Body of pancreas (tissue), 4 donors: ENCODE measurements around the gene COL28A1. TPM values are rescaled to one million over a fixed set of nuclear protein-coding genes. Genes with fewer than 3 reads are reported as not detected.
A peak's percentile ranks its signal among the peaks of the same experiment; 100 is the strongest.

Experiments
- ATAC-seq: fragments of 150-250 bp; one replicate; pipeline ENCODE4 v1.9.1; 2016
- DNase-seq, 4 donors: peaks; one replicate each; pipeline ENCODE4 v3.0.0-alpha.2; 2019
- H3K27ac ChIP-seq, 4 donors: fragments of 200-600 bp; sonication (generic); 1 replicate in 3 of 4; 2 replicates in 1 of 4; pipeline versions ENCODE4 v1.5.1 to v1.6.1; 2016 to 2019; ENCODE audit warnings: mild to moderate bottlenecking in 1 of 4, mixed read lengths in 1 of 4, moderate library complexity in 1 of 4
- H3K27me3 ChIP-seq, 2 donors: fragments of 200-600 bp; sonication (generic); one replicate each; pipeline ENCODE4 v1.6.0; 2016; ENCODE audit warnings: mild to moderate bottlenecking in 1 of 2
- H3K36me3 ChIP-seq, 2 donors: fragments of 200-600 bp; sonication (generic); replicated peaks in 1 of 2; 2 replicates each; pipeline ENCODE4 v1.5.1; 2016; ENCODE audit warnings: low read depth in 2 of 2; ENCODE audit not compliant: insufficient read depth in 1 of 2
- H3K4me1 ChIP-seq: fragments of 200-600 bp; sonication (generic); one replicate; pipeline ENCODE4 v1.6.0; 2016
- H3K4me3 ChIP-seq, 2 donors: fragments of 200-600 bp; sonication (generic); 1 replicate in 1 of 2; 2 replicates in 1 of 2; pipeline ENCODE4 v1.5.1; 2016 to 2019
- H3K9me3 ChIP-seq, 3 donors: fragments of 200-600 bp; sonication (generic); 1 replicate in 2 of 3; 2 replicates in 1 of 3; pipeline ENCODE4 v1.5.1; 2016
- POLR2A ChIP-seq, 3 donors: fragments of 450-650 bp; IDR thresholded peaks; one replicate each; pipeline ENCODE4 v1.6.1; 2016; ENCODE audit warnings: antibody characterized with exemption in 3 of 3, mild to moderate bottlenecking in 2 of 3
- WGBS, 2 donors: methylation state at CpG; one replicate each; pipeline ENCODE4 v1.1.5; 2017; 5-methylcytosine and 5-hydroxymethylcytosine counted together
- intact Hi-C: fragments of 100-400 bp; cut with DNase I; formaldehyde crosslinking; loops from one replicate; pipeline ENCODE4 v1.15.1; 2023
- total RNA-seq, 2 donors: library from RNA; depleted of rRNA; stranded (reverse); fragments of >200 nt; gene quantifications; one replicate each; pipeline ENCODE4 v1.1.0, GENCODE V29; 2016
- TF ChIP-seq, protein P1 (sequence below), 7 experiments: fragments of 450-650 bp in 4 of 7; fragments of 200-600 bp in 3 of 7; sonication (generic) in 3 of 7; IDR thresholded peaks; one replicate each; pipeline ENCODE4 v1.5.1; 2016 to 2019; ENCODE audit warnings: antibody characterized with exemption in 7 of 7

COL28A1 gene
- total RNA-seq, 2 donors from 2014 or later, result 13.8 to 16.9 TPM

DNA sequence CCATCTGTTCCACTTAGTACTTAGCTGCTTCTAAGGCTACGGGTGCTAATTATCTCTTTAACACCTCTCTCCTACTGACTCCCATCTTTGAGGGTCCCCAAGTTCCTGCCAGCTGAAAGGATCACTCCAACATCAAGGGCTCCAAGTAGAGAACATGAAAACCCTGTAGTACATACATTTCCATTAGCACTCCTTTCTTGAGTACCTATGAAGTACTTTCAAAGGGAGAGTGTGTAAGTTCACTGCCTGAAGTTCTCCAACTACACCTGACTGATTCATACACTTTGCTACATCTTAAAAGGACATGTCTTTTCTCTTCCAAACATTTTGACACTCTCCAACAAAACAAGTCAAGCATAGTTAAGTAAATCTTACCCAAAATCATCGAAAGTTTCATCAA lies 113.8 kb downstream of the COL28A1 start:
- TF ChIP-seq, protein P1, sequence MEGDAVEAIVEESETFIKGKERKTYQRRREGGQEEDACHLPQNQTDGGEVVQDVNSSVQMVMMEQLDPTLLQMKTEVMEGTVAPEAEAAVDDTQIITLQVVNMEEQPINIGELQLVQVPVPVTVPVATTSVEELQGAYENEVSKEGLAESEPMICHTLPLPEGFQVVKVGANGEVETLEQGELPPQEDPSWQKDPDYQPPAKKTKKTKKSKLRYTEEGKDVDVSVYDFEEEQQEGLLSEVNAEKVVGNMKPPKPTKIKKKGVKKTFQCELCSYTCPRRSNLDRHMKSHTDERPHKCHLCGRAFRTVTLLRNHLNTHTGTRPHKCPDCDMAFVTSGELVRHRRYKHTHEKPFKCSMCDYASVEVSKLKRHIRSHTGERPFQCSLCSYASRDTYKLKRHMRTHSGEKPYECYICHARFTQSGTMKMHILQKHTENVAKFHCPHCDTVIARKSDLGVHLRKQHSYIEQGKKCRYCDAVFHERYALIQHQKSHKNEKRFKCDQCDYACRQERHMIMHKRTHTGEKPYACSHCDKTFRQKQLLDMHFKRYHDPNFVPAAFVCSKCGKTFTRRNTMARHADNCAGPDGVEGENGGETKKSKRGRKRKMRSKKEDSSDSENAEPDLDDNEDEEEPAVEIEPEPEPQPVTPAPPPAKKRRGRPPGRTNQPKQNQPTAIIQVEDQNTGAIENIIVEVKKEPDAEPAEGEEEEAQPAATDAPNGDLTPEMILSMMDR (IDR thresholded peaks at IDR 0.05), result no peak
- no peak for TF ChIP-seq POLR2A (IDR thresholded peaks at IDR 0.05)
- WGBS, 2 donors, result 42 to 95% methylated on average over 2 of the region's 2 CpGs
- Histone ChIP-seq H3K4me3 (no peak overlapping the region), H3K36me3 (no peaks in the 10 kb centered on the region), H3K27me3 (no peaks in the 10 kb centered on the region), H3K9me3 (no peaks in the 10 kb centered on the region), H3K27ac (no peak overlapping the region), H3K4me1 (no peaks in the 10 kb centered on the region)
- DNase-seq (no peak), ATAC-seq (no peak)
- intact Hi-C loops, result no loop called here

DNA sequence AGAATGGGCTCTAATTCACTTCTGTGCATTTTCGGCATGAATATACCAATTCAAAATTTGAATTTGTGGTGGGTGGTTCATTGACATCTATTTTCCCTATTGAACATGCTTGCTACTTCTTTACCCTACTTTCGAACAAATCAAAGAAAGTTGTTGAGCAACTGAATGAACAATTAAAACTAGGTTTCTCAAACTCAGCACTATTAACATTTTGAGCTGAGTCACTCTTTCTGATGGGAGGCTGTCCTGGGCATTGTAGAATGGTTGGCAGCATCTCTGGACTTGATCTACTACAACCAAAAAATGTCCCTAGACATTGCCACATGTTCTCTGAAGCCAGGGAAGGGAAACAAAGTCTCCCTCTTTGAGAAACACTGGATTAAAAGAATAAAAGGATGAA lies 116.7 kb downstream of the COL28A1 start:
- Histone ChIP-seq H3K27me3 (no peaks in the 10 kb centered on the region), H3K27ac (no peak overlapping the region), H3K36me3 (no peaks in the 10 kb centered on the region), H3K4me1 (peaks cover 9% of the 10 kb centered on the region), H3K9me3 (no peaks in the 10 kb centered on the region), H3K4me3 (no peak overlapping the region)
- DNase-seq (no peak), ATAC-seq (no peak)
- TF ChIP-seq POLR2A (IDR thresholded peaks at IDR 0.05), result no peak
- TF ChIP-seq, protein P1 (IDR thresholded peaks at IDR 0.05), result no peak
- WGBS, 2 donors, result 87 to 91% methylated on average over 2 of the region's 2 CpGs
- intact Hi-C loops, result no loop called here

DNA sequence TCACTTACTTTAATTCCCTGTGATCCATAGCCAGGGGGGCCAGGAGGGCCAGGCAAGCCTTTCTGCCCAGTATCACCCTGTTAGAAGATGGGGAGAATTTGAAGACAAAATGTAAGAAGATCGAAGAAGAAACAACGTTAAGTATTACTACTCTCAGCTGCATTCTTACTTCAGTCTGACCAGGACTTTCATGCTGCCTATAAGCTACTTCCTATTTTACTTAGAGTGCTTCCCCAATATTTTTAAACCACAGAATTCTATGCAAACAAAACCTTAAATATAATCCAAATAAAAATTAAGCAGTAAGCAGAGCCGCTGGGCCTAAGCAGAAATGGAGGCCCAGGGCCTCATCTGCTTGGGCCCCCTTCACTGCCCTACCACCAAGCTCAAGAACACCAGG lies 117.8 kb downstream of the COL28A1 start:
- Histone ChIP-seq H3K9me3 (no peaks in the 10 kb centered on the region), H3K4me3 (no peak overlapping the region), H3K4me1 (peaks cover 9% of the 10 kb centered on the region), H3K36me3 (no peaks in the 10 kb centered on the region), H3K27me3 (no peaks in the 10 kb centered on the region), H3K27ac (no peak overlapping the region)
- no peak for ATAC-seq
- 78 to 89% methylated on average over 3 of the region's 3 CpGs for WGBS, 2 donors
- no peak for DNase-seq
- TF ChIP-seq POLR2A (IDR thresholded peaks at IDR 0.05), result no peak
- TF ChIP-seq, protein P1 (IDR thresholded peaks at IDR 0.05), result no peak
- intact Hi-C loops, result no loop called here

GRCh38 chr7:7417414-7417813 lies 118.3 kb downstream of the COL28A1 start:
- Histone ChIP-seq H3K36me3 (no peaks in the 10 kb centered on the region), H3K4me3 (no peak overlapping the region), H3K27ac (no peak overlapping the region), H3K9me3 (no peaks in the 10 kb centered on the region), H3K4me1 (peaks cover 9% of the 10 kb centered on the region), H3K27me3 (no peaks in the 10 kb centered on the region)
- DNase-seq, result no peak
- TF ChIP-seq, protein P1 (IDR thresholded peaks at IDR 0.05), result no peak
- no peak for TF ChIP-seq POLR2A (IDR thresholded peaks at IDR 0.05)
- no peak for ATAC-seq
- WGBS, 2 donors, result 82 to 92% methylated on average over 2 of the region's 2 CpGs
- intact Hi-C loops, result no loop called here

DNA sequence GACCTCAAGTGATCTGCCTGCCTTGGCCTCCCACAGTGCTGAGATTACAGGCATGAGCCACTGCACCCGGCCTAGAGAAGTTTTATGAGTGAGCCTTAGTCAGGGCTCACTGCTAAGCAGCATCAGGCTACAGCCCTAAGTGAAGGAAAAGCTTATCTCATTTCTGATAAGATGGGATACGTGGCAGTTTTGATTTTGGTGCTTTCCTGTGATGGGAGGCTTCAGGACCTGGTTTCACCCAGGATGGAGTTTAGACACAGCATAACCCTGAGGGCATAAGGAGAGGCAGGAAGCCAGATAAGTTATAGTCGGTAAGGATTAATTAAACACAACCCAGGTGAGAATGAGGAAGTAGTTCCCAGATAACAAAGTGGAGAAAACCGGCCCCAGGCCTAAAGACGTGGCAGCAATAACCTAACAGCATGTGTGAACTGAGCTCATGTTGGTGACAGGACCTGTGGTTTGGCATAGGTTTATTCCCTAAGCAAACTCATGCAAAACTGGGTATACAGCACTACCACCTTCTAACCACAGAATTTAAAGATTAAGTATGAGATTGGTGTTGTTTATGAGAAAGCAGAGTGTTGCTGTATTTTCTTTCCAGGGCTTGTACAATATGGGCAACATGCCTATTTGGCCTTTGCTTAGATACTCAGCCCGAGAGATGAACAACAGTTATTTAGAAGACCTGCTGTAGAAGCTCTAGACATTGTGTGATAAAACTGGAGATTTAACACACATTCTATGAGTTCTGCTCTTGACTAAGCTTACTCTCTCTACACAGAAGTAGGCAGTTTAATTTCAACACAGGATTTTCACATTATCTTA lies 119.4 kb downstream of the COL28A1 start:
- no peak overlapping the region for H3K4me3 ChIP-seq
- no peaks in the 10 kb centered on the region for H3K27me3 ChIP-seq
- WGBS, 2 donors, result 16 to 25% methylated on average over 6 of the region's 6 CpGs
- peaks cover 9% of the 10 kb centered on the region for H3K4me1 ChIP-seq
- peak overlapping the region in 3 of 4 donors; percentile 48 to 71 (median 50) for H3K27ac ChIP-seq
- no peak for TF ChIP-seq POLR2A (IDR thresholded peaks at IDR 0.05)
- TF ChIP-seq, protein P1 (IDR thresholded peaks at IDR 0.05), result no peak
- H3K9me3 ChIP-seq, result no peaks in the 10 kb centered on the region
- DNase-seq, result peak; percentile 32 to 79 (median 65)
- H3K36me3 ChIP-seq, result no peaks in the 10 kb centered on the region
- ATAC-seq, result peak; percentile 83
- intact Hi-C loops, result no loop called here
